GM12878 (cell line): ENCODE measurements around the gene ME2. TPM values are rescaled to one million over a fixed set of nuclear protein-coding genes. Genes with fewer than 3 reads are reported as not detected.
A peak's percentile ranks its signal among the peaks of the same experiment; 100 is the strongest.

Experiments
- BCL3 ChIP-seq: IDR thresholded peaks from 2 replicates; pipeline ENCODE4 v1.6.1; 2011; ENCODE audit warnings: borderline replicate concordance, low read depth, mild to moderate bottlenecking, moderate library complexity, low read length; ENCODE audit not compliant: insufficient read depth, poor library complexity, severe bottlenecking
- CHD1 ChIP-seq: IDR thresholded peaks from 2 replicates; pipeline ENCODE4 v1.6.1; 2012; ENCODE audit warnings: low read depth, low read length, improper control_type of control experiment
- CHD2 ChIP-seq: IDR thresholded peaks from 2 replicates; pipeline ENCODE4 v1.6.1; 2011; ENCODE audit warnings: low read depth, low read length, improper control_type of control experiment, borderline replicate concordance
- CHD4 ChIP-seq: fragments of 200-600 bp; sonication (generic); IDR thresholded peaks from 2 replicates; pipeline ENCODE4 v1.6.1; 2016; ENCODE audit warnings: mild to moderate bottlenecking
- ETV6 ChIP-seq, 2 experiments: fragments of 450-650 bp in 1 of 2; IDR thresholded peaks in 1 of 2; conservative IDR thresholded peaks in 1 of 2; 2 replicates each; pipeline ENCODE4 v1.6.1; 2014; ENCODE audit warnings: antibody characterized with exemption in 1 of 2, borderline replicate concordance in 1 of 2, low read depth in 1 of 2, mild to moderate bottlenecking in 1 of 2, moderate library complexity in 1 of 2
- HCFC1 ChIP-seq: fragments of 150-350 bp; IDR thresholded peaks from 2 replicates; pipeline ENCODE4 v1.6.1; 2014; ENCODE audit warnings: low read length
- HSF1 ChIP-seq: fragments of 150-350 bp; IDR thresholded peaks from 2 replicates; pipeline ENCODE4 v1.6.1; 2014; ENCODE audit warnings: mild to moderate bottlenecking, low read depth, low read length
- JUNB ChIP-seq: IDR thresholded peaks from 2 replicates; pipeline ENCODE4 v1.6.1; 2016; ENCODE audit warnings: antibody characterized with exemption, mild to moderate bottlenecking
- MEF2B ChIP-seq: fragments of 450-650 bp; IDR thresholded peaks from 2 replicates; pipeline ENCODE4 v1.6.1; 2018; ENCODE audit warnings: mild to moderate bottlenecking, moderate library complexity; ENCODE audit not compliant: partially characterized antibody, poor library complexity, severe bottlenecking
- MYC ChIP-seq: IDR thresholded peaks from 2 replicates; pipeline ENCODE4 v1.6.1; 2011; ENCODE audit warnings: mild to moderate bottlenecking, low read length, moderate library complexity, inconsistent platforms; ENCODE audit not compliant: insufficient read depth, insufficient replicate concordance, insufficient read length, severe bottlenecking
- NFYB ChIP-seq: IDR thresholded peaks from 2 replicates; pipeline ENCODE4 v1.6.1; 2011; ENCODE audit warnings: low read depth, mild to moderate bottlenecking, low read length, improper control_type of control experiment, moderate library complexity; ENCODE audit not compliant: insufficient read depth
- PAX5 ChIP-seq: IDR thresholded peaks from 2 replicates; pipeline ENCODE4 v1.6.1; 2011; ENCODE audit warnings: low read depth, low read length, borderline replicate concordance
- POLR2A ChIP-seq: IDR thresholded peaks from 2 replicates; pipeline ENCODE4 v1.6.1; 2011; ENCODE audit warnings: low read depth, mild to moderate bottlenecking, low read length
- POLR2AphosphoS5 ChIP-seq: IDR thresholded peaks from 2 replicates; pipeline ENCODE4 v1.6.1; 2011; ENCODE audit warnings: mild to moderate bottlenecking, low read length, inconsistent platforms
- POU2F2 ChIP-seq: IDR thresholded peaks from 3 replicates; pipeline ENCODE4 v1.6.1; 2011; ENCODE audit warnings: low read depth, mild to moderate bottlenecking, low read length, borderline replicate concordance
- RAD51 ChIP-seq: fragments of 450-650 bp; IDR thresholded peaks from 2 replicates; pipeline ENCODE4 v1.6.1; 2016; ENCODE audit warnings: moderate library complexity, mild to moderate bottlenecking, inconsistent platforms
- REST ChIP-seq: IDR thresholded peaks from 2 replicates; pipeline ENCODE4 v1.6.1; 2012; ENCODE audit warnings: mild to moderate bottlenecking, low read depth, low read length
- SREBF2 ChIP-seq: IDR thresholded peaks from 2 replicates; pipeline ENCODE4 v1.6.1; 2012; ENCODE audit warnings: mild to moderate bottlenecking, low read length
- ZBTB33 ChIP-seq: fragments of 450-650 bp; IDR thresholded peaks from 2 replicates; pipeline ENCODE4 v1.6.1; 2017; ENCODE audit warnings: mild to moderate bottlenecking
- ZNF207 ChIP-seq: fragments of 450-650 bp; IDR thresholded peaks from 2 replicates; pipeline ENCODE4 v1.6.1; 2014; ENCODE audit warnings: antibody characterized with exemption, mild to moderate bottlenecking, borderline replicate concordance
- ZNF217 ChIP-seq: fragments of 450-650 bp; IDR thresholded peaks from 2 replicates; pipeline ENCODE4 v1.6.1; 2017; ENCODE audit warnings: antibody characterized with exemption, mild to moderate bottlenecking
- polyA plus RNA-seq, 11 experiments: library from polyadenylated mRNA; depleted of rRNA in 4 of 11; unstranded in 6 of 11; stranded (reverse) in 5 of 11; fragments of >200 nt; fragmentation: Nextera tagmentation in 4 of 11; fragmentation: Illumina TruSeq in 1 of 11; extraction: Ambion mirVana in 4 of 11; extraction: Trizol in 1 of 11; gene quantifications; 1 replicate in 1 of 11; 2 replicates in 10 of 11; pipeline versions ENCODE4 v1.2.1 to v1.2.3, GENCODE V29; 2011 to 2016; ENCODE audit warnings: inconsistent platforms in 2 of 11, missing spikeins in 2 of 11, low read depth in 1 of 11
- total RNA-seq, 4 experiments: library from RNA; depleted of rRNA in 3 of 4; stranded (reverse); fragments of >200 nt in 3 of 4; fragmentation: Illumina TruSeq in 1 of 4; extraction: Trizol in 1 of 4; gene quantifications; 2 replicates each; pipeline versions ENCODE4 v1.2.1 to v1.2.3, GENCODE V29; 2013 to 2021

ME2 gene
- total and polyA plus RNA-seq, 10 of the 15 experiments (the other 5 are each of a cell fraction or from before 2014, with no cell fraction given) = 41.3 to 155 (median 133) TPM

- TF ChIP-seq BCL3 (no peak), ETV6 (conservative IDR thresholded peaks at IDR 0.05 in 1 of 2, IDR thresholded peaks at IDR 0.05 in 1 of 2; ENCODE audit: borderline replicate concordance in 1 of 2, low read depth in 1 of 2) (no peak), REST (no peak), CHD1 (no peak), ZNF217 (peak; percentile 60; the same call in 1 of the 2 replicates), CHD4 (no peak), POU2F2 (no peak), POLR2AphosphoS5 (no peak), MEF2B (peak; percentile 63), POLR2A (no peak), HCFC1 (no peak), ZBTB33 (no peak), JUNB (no peak), NFYB (no peak), RAD51 (0 out of 2 replicates have a peak, but pooled peaks have one; percentile 43), ZNF207 (no peak), CHD2 (no peak), SREBF2 (no peak), PAX5 (no peak), HSF1 (peak; percentile 79; the same call in 1 of the 2 replicates), MYC (no peak)
These were observed 592 bp downstream of the ME2 start (continued) for GRCh38 chr18:50879302-50880118.
